MM.1S (cell line): Measurements from ENCODE around the gene FOXL3.

Experiments
- DNase-seq: peaks from one replicate; pipeline ENCODE4 v3.0.0-alpha.2; 2015
- H2AFZ ChIP-seq: fragments of 300-600 bp; sonication (generic); 2 replicates; pipeline ENCODE4 v1.6.0; 2016; ENCODE audit warnings: antibody characterized with exemption, low read length
- H3F3A ChIP-seq: fragments of 300-600 bp; sonication (generic); 2 replicates; pipeline ENCODE4 v1.6.1; 2016; ENCODE audit warnings: mild to moderate bottlenecking, antibody characterized with exemption, low read length, moderate library complexity, mixed read lengths; ENCODE audit not compliant: insufficient read depth
- H3K27ac ChIP-seq: fragments of 300-600 bp; sonication (generic); 2 replicates; pipeline ENCODE4 v1.5.1; 2016; ENCODE audit warnings: mild to moderate bottlenecking, low read length
- H3K27me3 ChIP-seq: fragments of 300-600 bp; sonication (generic); replicated peaks from 2 replicates; pipeline ENCODE4 v1.6.0; 2016; ENCODE audit warnings: low read length; ENCODE audit not compliant: insufficient read depth
- H3K36me3 ChIP-seq: fragments of 300-600 bp; sonication (generic); replicated peaks from 2 replicates; pipeline ENCODE4 v1.6.1; 2016; ENCODE audit warnings: mild to moderate bottlenecking, low read length, mixed read lengths; ENCODE audit not compliant: insufficient read depth
- H3K4me1 ChIP-seq: fragments of 300-600 bp; sonication (generic); 2 replicates; pipeline ENCODE4 v1.6.1; 2016; ENCODE audit warnings: low read length, mixed read lengths
- H3K4me2 ChIP-seq: fragments of 300-600 bp; sonication (generic); 2 replicates; pipeline ENCODE4 v1.6.0; 2016; ENCODE audit warnings: low read depth, low read length
- H3K4me3 ChIP-seq: fragments of 300-600 bp; sonication (generic); 2 replicates; pipeline ENCODE4 v1.5.1; 2016; ENCODE audit warnings: low read length, mixed read lengths
- H3K79me2 ChIP-seq: fragments of 300-600 bp; sonication (generic); 2 replicates; pipeline ENCODE4 v1.6.1; 2016; ENCODE audit warnings: mixed run types, low read length, mixed read lengths
- H3K9ac ChIP-seq: fragments of 300-600 bp; sonication (generic); 2 replicates; pipeline ENCODE4 v1.6.1; 2016; ENCODE audit warnings: low read length, mixed read lengths
- H3K9me2 ChIP-seq: fragments of 300-600 bp; sonication (generic); replicated peaks from 2 replicates; pipeline ENCODE4 v1.6.1; 2016; ENCODE audit warnings: mild to moderate bottlenecking, low read length, mixed read lengths; ENCODE audit not compliant: insufficient read depth
- H3K9me3 ChIP-seq: fragments of 300-600 bp; sonication (generic); replicated peaks from 2 replicates; pipeline ENCODE4 v1.6.1; 2016; ENCODE audit warnings: mild to moderate bottlenecking, low read length, mixed read lengths; ENCODE audit not compliant: insufficient read depth
- H4K20me1 ChIP-seq: fragments of 300-600 bp; sonication (generic); 2 replicates; pipeline ENCODE4 v1.6.1; 2016; ENCODE audit warnings: mild to moderate bottlenecking, low read length, moderate library complexity, mixed read lengths; ENCODE audit not compliant: insufficient read depth
- EZH2 ChIP-seq: fragments of 300-600 bp; sonication (generic); optimal IDR thresholded peaks from 2 replicates; pipeline ENCODE3; 2017; ENCODE audit warnings: low read depth, mild to moderate bottlenecking, antibody characterized with exemption, low read length, mixed read lengths
- EZH2phosphoT487 ChIP-seq: fragments of 300-600 bp; sonication (generic); IDR thresholded peaks from 2 replicates; pipeline ENCODE4 v1.6.1; 2018; ENCODE audit warnings: antibody characterized with exemption, low read length
- TF ChIP-seq, protein P1 (sequence below): fragments of 300-600 bp; sonication (generic); IDR thresholded peaks from 2 replicates; pipeline ENCODE4 v1.5.1; 2016; ENCODE audit warnings: antibody characterized with exemption, low read length, mixed read lengths

Gene FOXL3

DNA sequence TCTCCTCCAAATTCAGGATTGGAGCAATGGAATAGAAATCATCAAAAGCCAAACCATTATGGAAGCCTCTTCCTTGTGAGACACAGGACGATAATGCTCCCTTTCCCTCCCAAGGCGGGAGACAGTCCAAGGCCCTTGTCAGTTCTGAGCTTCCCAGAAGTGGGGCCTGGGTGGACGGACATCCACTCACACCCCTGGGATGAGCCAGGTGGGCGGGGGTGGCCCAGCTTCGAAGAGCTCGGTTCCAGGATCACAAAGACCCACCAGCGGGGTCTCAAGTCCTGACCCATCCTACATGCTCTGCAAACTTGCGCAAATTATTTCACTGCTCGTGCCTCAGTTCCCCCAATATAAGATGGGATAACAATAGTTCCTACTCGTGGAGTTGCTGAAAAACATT lies 10.1 kb upstream of the FOXL3 start:
- Histone ChIP-seq H3K4me1 (no peaks in the 10 kb centered on the region), H3K27ac (no peak overlapping the region), H3K27me3 (no peaks in the 10 kb centered on the region), H3K9ac (no peak overlapping the region), H3K79me2 (no peaks in the 10 kb centered on the region), H3K9me3 (no peaks in the 10 kb centered on the region), H3K4me3 (no peak overlapping the region), H3F3A (no peaks in the 10 kb centered on the region), H3K9me2 (no peaks in the 10 kb centered on the region), H3K4me2 (no peak overlapping the region), H4K20me1 (no peaks in the 10 kb centered on the region), H3K36me3 (no peaks in the 10 kb centered on the region), H2AFZ (no peak overlapping the region)
- TF ChIP-seq EZH2phosphoT487 (no peak), EZH2 (no peak)
- TF ChIP-seq, protein P1, sequence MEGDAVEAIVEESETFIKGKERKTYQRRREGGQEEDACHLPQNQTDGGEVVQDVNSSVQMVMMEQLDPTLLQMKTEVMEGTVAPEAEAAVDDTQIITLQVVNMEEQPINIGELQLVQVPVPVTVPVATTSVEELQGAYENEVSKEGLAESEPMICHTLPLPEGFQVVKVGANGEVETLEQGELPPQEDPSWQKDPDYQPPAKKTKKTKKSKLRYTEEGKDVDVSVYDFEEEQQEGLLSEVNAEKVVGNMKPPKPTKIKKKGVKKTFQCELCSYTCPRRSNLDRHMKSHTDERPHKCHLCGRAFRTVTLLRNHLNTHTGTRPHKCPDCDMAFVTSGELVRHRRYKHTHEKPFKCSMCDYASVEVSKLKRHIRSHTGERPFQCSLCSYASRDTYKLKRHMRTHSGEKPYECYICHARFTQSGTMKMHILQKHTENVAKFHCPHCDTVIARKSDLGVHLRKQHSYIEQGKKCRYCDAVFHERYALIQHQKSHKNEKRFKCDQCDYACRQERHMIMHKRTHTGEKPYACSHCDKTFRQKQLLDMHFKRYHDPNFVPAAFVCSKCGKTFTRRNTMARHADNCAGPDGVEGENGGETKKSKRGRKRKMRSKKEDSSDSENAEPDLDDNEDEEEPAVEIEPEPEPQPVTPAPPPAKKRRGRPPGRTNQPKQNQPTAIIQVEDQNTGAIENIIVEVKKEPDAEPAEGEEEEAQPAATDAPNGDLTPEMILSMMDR, result no peak
- DNase-seq, result no peak

DNA sequence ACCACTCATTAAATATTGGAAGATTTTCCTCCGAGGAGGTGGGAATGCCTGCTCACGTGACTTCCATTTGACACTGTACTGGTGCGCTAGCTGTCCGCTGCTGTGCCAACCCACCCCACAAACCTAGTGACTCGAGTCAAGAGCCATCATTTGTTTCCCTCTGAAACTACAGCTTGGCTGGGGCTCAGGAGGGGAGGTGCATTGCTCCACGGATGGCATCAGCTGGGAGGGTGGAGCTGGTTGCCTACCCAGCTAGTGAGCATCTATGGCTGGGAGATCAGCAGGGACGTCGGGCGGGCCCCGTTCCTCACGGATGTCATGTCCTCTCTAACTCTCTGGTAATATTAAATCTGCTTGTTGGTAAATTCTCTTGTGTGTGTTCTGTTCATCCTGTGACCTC lies 9.5 kb upstream of the FOXL3 start:
- no peak for DNase-seq
- H3K9ac ChIP-seq, result no peak overlapping the region
- H3K4me2 ChIP-seq, result no peak overlapping the region
- TF ChIP-seq EZH2phosphoT487, result no peak
- no peak overlapping the region for H2AFZ ChIP-seq
- no peaks in the 10 kb centered on the region for H3K27me3 ChIP-seq
- no peak overlapping the region for H3K4me3 ChIP-seq
- H3K27ac ChIP-seq, result no peak overlapping the region
- H3K9me3 ChIP-seq, result no peaks in the 10 kb centered on the region
- no peaks in the 10 kb centered on the region for H3K79me2 ChIP-seq
- no peaks in the 10 kb centered on the region for H3F3A ChIP-seq
- no peaks in the 10 kb centered on the region for H3K4me1 ChIP-seq
- H4K20me1 ChIP-seq, result no peaks in the 10 kb centered on the region
- no peaks in the 10 kb centered on the region for H3K36me3 ChIP-seq
- no peaks in the 10 kb centered on the region for H3K9me2 ChIP-seq

DNA sequence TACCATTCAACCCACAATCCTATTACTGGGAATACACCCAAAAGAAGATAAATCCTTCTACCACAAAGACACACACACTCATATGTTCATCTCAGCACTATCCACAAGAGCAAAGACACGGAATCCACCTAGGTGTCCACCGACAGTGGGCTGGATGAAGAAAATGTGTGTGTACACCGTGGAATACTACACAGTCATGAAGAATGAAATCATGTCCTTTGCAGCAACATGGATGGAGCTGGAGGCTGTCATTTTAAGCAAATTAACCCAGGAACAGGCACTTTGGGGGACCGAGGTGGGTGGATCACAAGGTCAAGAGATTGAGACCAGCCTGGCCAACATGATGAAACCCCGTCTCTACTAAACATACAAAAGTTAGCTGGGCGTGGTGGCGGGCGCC lies 8.3 kb upstream of the FOXL3 start:
- Histone ChIP-seq H3K9me2 (no peaks in the 10 kb centered on the region), H2AFZ (no peak overlapping the region), H3K4me3 (no peak overlapping the region), H3K36me3 (no peaks in the 10 kb centered on the region), H3K79me2 (no peaks in the 10 kb centered on the region), H4K20me1 (no peaks in the 10 kb centered on the region), H3K4me1 (no peaks in the 10 kb centered on the region), H3K9me3 (no peaks in the 10 kb centered on the region), H3K27ac (no peak overlapping the region), H3K27me3 (peaks cover 3% of the 10 kb centered on the region; the same call in 1 of the 2 replicates), H3K9ac (no peak overlapping the region), H3K4me2 (no peak overlapping the region), H3F3A (no peaks in the 10 kb centered on the region)
- DNase-seq, result no peak
- no peak for TF ChIP-seq EZH2phosphoT487
- TF ChIP-seq, protein P1, result no peak
- no peak for TF ChIP-seq EZH2

DNA sequence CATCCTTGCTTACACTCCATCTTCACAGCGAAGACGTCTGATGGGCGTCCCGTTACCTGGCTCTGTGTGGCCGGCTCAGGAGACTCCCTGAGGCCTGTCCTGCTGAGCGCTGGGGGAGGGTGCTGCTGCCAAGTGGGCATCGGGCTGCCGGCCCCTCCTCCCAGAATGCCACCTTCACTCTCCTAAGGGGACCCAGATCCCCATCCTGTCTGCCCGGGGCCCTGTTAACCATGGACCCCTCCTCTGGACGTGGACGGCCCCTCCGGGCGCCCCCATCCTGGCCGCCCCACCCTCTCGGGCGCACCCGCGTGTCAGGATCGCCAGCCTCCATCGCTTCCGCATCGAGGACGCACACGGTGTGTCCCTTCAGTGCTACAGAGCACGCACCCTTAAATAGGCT lies 7.3 kb upstream of the FOXL3 start:
- H3K36me3 ChIP-seq, result no peaks in the 10 kb centered on the region
- H3K9me3 ChIP-seq, result no peaks in the 10 kb centered on the region
- peaks cover 3% of the 10 kb centered on the region; the same call in 1 of the 2 replicates for H3K27me3 ChIP-seq
- H2AFZ ChIP-seq, result no peak overlapping the region
- H4K20me1 ChIP-seq, result no peaks in the 10 kb centered on the region
- H3K9me2 ChIP-seq, result no peaks in the 10 kb centered on the region
- no peak for TF ChIP-seq EZH2
- no peak overlapping the region for H3K4me3 ChIP-seq
- no peak overlapping the region for H3K9ac ChIP-seq
- no peak overlapping the region for H3K4me2 ChIP-seq
- DNase-seq, result no peak
- no peaks in the 10 kb centered on the region for H3K79me2 ChIP-seq
- H3K27ac ChIP-seq, result no peak overlapping the region
- H3F3A ChIP-seq, result no peaks in the 10 kb centered on the region
- no peaks in the 10 kb centered on the region for H3K4me1 ChIP-seq
